Colonic mucosa (tissue), 4 donors: ENCODE data around the gene LRRC3C. TPM values are rescaled to one million over a fixed set of nuclear protein-coding genes. Genes with fewer than 3 reads are reported as not detected.

ENCODE experiments used
- DNase-seq: peaks from one replicate; pipeline ENCODE4 v3.0.0-alpha.2; 2020
- H3K27ac ChIP-seq: fragments of 200-600 bp; one replicate; pipeline ENCODE4 v1.8.0; 2021
- H3K27me3 ChIP-seq: fragments of 200-600 bp; one replicate; pipeline ENCODE4 v1.8.0; 2021
- H3K36me3 ChIP-seq: fragments of 200-600 bp; one replicate; pipeline ENCODE4 v1.8.0; 2021
- H3K4me1 ChIP-seq: fragments of 200-600 bp; one replicate; pipeline ENCODE4 v1.8.0; 2021; ENCODE audit warnings: mild to moderate bottlenecking
- H3K4me3 ChIP-seq: fragments of 200-600 bp; one replicate; pipeline ENCODE4 v1.8.0; 2021
- H3K9ac ChIP-seq, 2 donors: one replicate each; pipeline ENCODE4 v1.7.0; 2013; ENCODE audit warnings: control low read depth in 2 of 2, low read depth in 2 of 2, low read length in 2 of 2
- H3K9me3 ChIP-seq: fragments of 200-600 bp; one replicate; pipeline ENCODE4 v1.8.0; 2021
- intact Hi-C: fragments of 100-400 bp; cut with DNase I; formaldehyde crosslinking; loops from one replicate; pipeline ENCODE4 v1.14.1; 2022
- total RNA-seq, 2 donors: library from RNA; stranded (reverse); fragmentation: NEBNext Ultra II Directional in 1 of 2; extraction: Animal tissue kit (Norgen Biotek cat#: 25700) in 1 of 2; gene quantifications; one replicate each; pipeline ENCODE4 v1.2.1, GENCODE V29; 2021
- TF ChIP-seq, protein P1 (sequence below): fragments of 200-600 bp; IDR thresholded peaks from one replicate; pipeline ENCODE4 v1.8.0; 2022; ENCODE audit warnings: antibody characterized with exemption, mild to moderate bottlenecking
- donor health status: healthy.
- donor health status: DM: no; HTN: no; CAD: no.
- donor health status: DM: no; HTN: no; CAD: no.

The LRRC3C gene
- total RNA-seq, 2 donors from 2014 or later = not detected

DNA sequence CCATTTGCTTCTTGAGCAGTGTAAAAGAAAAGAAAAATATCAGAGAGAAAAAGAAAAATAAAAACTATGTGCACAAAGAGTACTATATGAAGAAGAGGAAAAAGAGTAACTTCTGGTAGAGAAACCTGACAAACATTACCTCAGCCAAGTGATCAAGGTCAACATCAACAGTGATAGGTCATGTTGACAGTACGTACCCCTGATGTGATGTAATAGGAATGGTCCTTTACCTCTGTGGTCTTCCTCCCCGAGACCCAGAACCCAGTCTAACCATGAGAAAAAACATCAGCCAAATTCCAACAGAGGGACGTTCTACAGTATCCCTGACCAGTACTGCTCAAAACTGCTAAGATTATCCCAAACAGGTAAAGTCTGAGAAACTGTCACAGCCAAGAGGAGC, 13.5 kb upstream of the LRRC3C start:
- Histone ChIP-seq H3K27me3 (no peaks in the 10 kb centered on the region), H3K27ac (no peak overlapping the region), H3K9ac (no peak overlapping the region), H3K9me3 (no peaks in the 10 kb centered on the region), H3K4me1 (no peaks in the 10 kb centered on the region), H3K36me3 (no peaks in the 10 kb centered on the region), H3K4me3 (no peak overlapping the region)
- intact Hi-C loops = no loop called here
- TF ChIP-seq, protein P1, sequence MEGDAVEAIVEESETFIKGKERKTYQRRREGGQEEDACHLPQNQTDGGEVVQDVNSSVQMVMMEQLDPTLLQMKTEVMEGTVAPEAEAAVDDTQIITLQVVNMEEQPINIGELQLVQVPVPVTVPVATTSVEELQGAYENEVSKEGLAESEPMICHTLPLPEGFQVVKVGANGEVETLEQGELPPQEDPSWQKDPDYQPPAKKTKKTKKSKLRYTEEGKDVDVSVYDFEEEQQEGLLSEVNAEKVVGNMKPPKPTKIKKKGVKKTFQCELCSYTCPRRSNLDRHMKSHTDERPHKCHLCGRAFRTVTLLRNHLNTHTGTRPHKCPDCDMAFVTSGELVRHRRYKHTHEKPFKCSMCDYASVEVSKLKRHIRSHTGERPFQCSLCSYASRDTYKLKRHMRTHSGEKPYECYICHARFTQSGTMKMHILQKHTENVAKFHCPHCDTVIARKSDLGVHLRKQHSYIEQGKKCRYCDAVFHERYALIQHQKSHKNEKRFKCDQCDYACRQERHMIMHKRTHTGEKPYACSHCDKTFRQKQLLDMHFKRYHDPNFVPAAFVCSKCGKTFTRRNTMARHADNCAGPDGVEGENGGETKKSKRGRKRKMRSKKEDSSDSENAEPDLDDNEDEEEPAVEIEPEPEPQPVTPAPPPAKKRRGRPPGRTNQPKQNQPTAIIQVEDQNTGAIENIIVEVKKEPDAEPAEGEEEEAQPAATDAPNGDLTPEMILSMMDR = no peak
- DNase-seq = no peak

DNA sequence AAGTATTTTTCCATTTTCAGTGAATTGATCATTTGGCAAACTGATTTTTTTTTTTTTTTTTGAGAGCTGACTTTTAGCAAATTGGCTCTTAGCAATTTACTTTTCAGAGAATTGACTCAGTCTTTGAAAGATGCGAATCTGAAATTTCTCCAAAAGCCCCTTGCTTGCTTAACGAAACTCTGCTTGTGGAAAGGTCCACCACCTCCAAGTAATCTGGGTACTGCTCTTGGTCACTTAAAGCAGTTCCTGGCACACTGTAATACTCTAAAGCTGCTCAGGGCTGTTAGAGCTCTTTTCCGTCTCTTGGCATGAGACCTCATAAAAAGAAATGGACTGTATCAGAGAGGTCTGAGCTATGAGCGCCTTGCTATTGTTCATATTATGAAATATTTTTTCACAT, 12.0 kb upstream of the LRRC3C start:
- no peak overlapping the region for H3K4me3 ChIP-seq
- peak overlapping the region; percentile 85 for H3K27ac ChIP-seq

DNA sequence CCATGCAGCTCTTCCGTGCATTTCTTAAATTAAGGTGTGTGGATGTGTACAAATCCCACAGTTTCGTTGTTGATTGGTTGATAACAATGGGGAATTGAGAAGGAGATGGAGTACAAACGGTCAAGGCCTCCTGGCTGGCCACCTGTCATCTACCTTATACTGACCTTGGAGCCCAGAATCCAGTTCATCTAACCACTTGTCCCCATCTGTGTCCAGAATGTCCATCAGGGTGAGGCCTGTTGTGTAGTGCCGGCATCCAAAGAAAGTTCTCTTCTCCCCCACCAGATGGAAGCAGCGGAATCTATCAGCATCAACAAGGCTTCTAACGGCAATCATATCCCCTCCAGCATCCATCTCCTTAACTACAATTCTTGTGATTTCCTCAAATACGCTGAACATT, 10.6 kb upstream of the LRRC3C start:
- H3K9ac ChIP-seq = peak overlapping the region in 1 of 2 donors; percentile 44
- no peaks in the 10 kb centered on the region for H3K9me3 ChIP-seq
- no peaks in the 10 kb centered on the region for H3K4me1 ChIP-seq
- H3K4me3 ChIP-seq = peak overlapping the region; percentile 28
- intact Hi-C loops = no loop called here
- H3K27me3 ChIP-seq = no peaks in the 10 kb centered on the region
- H3K27ac ChIP-seq = peak overlapping the region; percentile 85
- H3K36me3 ChIP-seq = peaks cover 5% of the 10 kb centered on the region
- TF ChIP-seq, protein P1 = no peak
- no peak for DNase-seq

More for the DNA sequence above, 12.0 kb upstream of the LRRC3C start:
- H3K9me3 ChIP-seq = no peaks in the 10 kb centered on the region
- H3K4me1 ChIP-seq = no peaks in the 10 kb centered on the region
- TF ChIP-seq, protein P1 = no peak
- no peaks in the 10 kb centered on the region for H3K27me3 ChIP-seq
- DNase-seq = no peak
- no peaks in the 10 kb centered on the region for H3K36me3 ChIP-seq
- H3K9ac ChIP-seq = no peak overlapping the region
- intact Hi-C loops = no loop called here

DNA sequence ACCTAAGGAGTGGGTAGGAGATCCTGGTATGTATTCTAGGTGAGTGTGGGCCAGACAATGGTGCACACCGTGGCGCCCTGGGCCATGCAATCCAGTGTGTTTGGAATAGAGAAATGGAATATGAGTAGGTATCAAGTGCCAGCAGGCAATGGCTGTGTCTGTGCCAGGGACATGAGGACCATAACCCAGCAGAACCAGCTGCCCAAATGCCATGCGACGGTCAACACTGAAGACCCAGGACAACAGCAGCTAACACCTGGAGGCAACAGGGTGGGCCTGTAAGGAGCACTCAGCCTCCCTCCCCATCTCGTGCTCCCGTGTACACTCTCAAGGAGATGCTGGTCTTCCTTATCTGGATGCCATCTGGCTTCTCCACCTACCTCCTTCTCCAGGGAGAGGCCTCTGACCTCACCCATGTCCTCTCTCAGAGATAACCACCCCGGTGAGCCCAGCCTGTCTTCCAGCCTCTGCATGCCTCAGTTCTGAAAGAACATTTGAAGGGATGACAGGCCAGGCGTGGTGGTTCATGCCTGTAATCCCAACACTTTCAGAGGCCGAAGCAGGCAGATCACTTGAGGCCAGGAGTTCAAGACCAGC, 8.3 kb upstream of the LRRC3C start:
- Histone ChIP-seq H3K4me1 (no peaks in the 10 kb centered on the region), H3K36me3 (peaks cover 12% of the 10 kb centered on the region), H3K9ac (no peak overlapping the region), H3K4me3 (no peak overlapping the region), H3K27ac (peak overlapping the region; percentile 85), H3K9me3 (no peaks in the 10 kb centered on the region), H3K27me3 (no peaks in the 10 kb centered on the region)
- TF ChIP-seq, protein P1 = no peak
- intact Hi-C loops = no loop called here
- peak; percentile 32 for DNase-seq

DNA sequence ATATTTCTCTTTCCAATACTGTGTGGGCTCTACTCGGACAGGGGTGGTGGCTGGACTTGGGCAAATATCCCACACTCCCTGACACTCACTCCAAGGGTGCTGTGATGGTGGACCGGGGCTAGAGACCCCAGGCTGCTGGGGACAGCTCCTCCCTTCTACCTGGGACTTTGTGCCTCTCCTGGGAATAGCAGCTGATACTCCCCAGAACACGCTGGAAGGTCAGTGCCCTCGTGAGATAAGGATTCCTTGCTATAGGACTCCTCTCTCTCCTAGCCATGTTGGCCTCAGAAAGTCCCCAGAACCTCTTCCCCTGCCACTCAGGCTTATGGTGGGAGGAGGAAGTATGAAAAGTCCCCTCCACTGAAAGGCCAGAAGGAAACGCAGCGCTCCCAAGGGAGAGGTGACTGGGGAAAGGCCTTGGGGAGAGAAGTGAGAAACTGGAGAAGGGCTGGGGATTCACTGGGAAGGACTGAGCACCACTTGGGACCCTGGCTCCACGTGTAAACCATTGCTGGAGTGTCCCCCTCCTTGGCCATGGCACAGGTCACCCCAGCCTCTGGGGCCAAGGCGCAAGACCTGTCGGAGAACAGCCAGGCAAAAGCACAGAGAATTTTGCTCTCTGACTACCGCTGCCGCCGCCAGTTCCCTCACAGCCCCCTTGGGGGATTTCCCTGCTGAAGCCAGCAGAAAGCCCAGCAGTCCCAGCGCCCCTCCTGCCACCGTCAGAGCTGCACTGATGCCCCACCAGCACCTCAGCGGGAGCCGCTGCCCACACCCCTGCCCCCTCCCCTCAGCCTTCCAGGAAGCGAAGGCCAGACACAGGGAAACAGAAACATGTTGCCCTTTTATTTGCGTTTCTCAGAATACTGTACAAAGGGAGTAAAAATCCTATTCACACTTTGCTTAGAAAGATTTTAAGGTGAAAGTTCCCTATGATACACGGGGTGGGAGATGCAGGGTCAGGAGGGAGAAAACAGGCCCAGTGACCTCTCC, 7.0 kb upstream of the LRRC3C start:
- peaks cover 4% of the 10 kb centered on the region for H3K4me1 ChIP-seq
- no peak overlapping the region for H3K9ac ChIP-seq
- no peaks in the 10 kb centered on the region for H3K27me3 ChIP-seq
- TF ChIP-seq, protein P1 = no peak
- H3K36me3 ChIP-seq = peaks cover 12% of the 10 kb centered on the region
- H3K9me3 ChIP-seq = no peaks in the 10 kb centered on the region
- intact Hi-C loops = no loop called here
- no peak overlapping the region for H3K27ac ChIP-seq
- no peak for DNase-seq
- H3K4me3 ChIP-seq = no peak overlapping the region
